Astrocyte (in vitro differentiated cells and primary cell): ENCODE data around the gene PNPLA5. TPM values are rescaled to one million over a fixed set of nuclear protein-coding genes. Genes with fewer than 3 reads are reported as not detected.

Experiments used
- DNase-seq: peaks from one replicate; pipeline ENCODE4 v3.0.0-alpha.2; 2010; ENCODE audit warnings: low read depth
- FAIRE-seq: peaks from 2 replicates; lab custom pipeline; 2011; peaks lifted over from hg19 to GRCh38; lab: Jason Lieb, UNC
- H2AFZ ChIP-seq: 2 replicates; pipeline ENCODE4 v1.6.0; 2012; ENCODE audit warnings: low read depth, low read length, inconsistent platforms
- H3K27ac ChIP-seq: 2 replicates; pipeline ENCODE4 v1.5.1; 2011; ENCODE audit warnings: low read depth, low read length, inconsistent platforms
- H3K27me3 ChIP-seq: 2 replicates; pipeline ENCODE4 v1.6.0; 2011; ENCODE audit warnings: low read length, inconsistent platforms; ENCODE audit not compliant: insufficient read depth
- H3K36me3 ChIP-seq: 2 replicates; pipeline ENCODE4 v1.5.1; 2011; ENCODE audit warnings: low read length, inconsistent platforms; ENCODE audit not compliant: insufficient read depth
- H3K4me1 ChIP-seq: 2 replicates; pipeline ENCODE4 v1.5.1; 2011; ENCODE audit warnings: low read length, inconsistent platforms; ENCODE audit not compliant: insufficient read depth
- H3K4me2 ChIP-seq: 2 replicates; pipeline ENCODE4 v1.6.0; 2012; ENCODE audit warnings: low read length, inconsistent platforms
- H3K4me3 ChIP-seq: 2 replicates; pipeline ENCODE4 v1.5.1; 2011; ENCODE audit warnings: low read depth, mild to moderate bottlenecking, low read length, inconsistent platforms; ENCODE audit not compliant: insufficient read depth
- H3K79me2 ChIP-seq: 2 replicates; pipeline ENCODE4 v1.6.0; 2012; ENCODE audit warnings: mild to moderate bottlenecking, low read length, inconsistent platforms; ENCODE audit not compliant: insufficient read depth
- H3K9ac ChIP-seq: 2 replicates; pipeline ENCODE4 v1.6.0; 2012; ENCODE audit warnings: mild to moderate bottlenecking, low read length, inconsistent platforms
- H3K9me3 ChIP-seq: 2 replicates; pipeline ENCODE4 v1.5.1; 2012; ENCODE audit warnings: low read depth, mild to moderate bottlenecking, low read length, inconsistent platforms; ENCODE audit not compliant: insufficient read depth
- H4K20me1 ChIP-seq: 2 replicates; pipeline ENCODE4 v1.6.0; 2012; ENCODE audit warnings: low read length, inconsistent platforms; ENCODE audit not compliant: insufficient read depth
- H3K27ac Mint-ChIP-seq: one replicate; pipeline ENCODE4 v1.8.0; 2021; ENCODE audit warnings: mild to moderate bottlenecking, mixed read lengths; ENCODE audit not compliant: unreplicated experiment
- H3K27me3 Mint-ChIP-seq: one replicate; pipeline ENCODE4 v1.8.0; 2021; ENCODE audit warnings: low read depth, mixed read lengths; ENCODE audit not compliant: unreplicated experiment
- H3K36me3 Mint-ChIP-seq: one replicate; pipeline ENCODE4 v1.8.0; 2021; ENCODE audit warnings: low read depth, mixed read lengths; ENCODE audit not compliant: unreplicated experiment
- H3K4me1 Mint-ChIP-seq: one replicate; pipeline ENCODE4 v1.8.0; 2021; ENCODE audit warnings: low read depth, mixed read lengths; ENCODE audit not compliant: unreplicated experiment
- H3K4me3 Mint-ChIP-seq: one replicate; pipeline ENCODE4 v1.8.0; 2021; ENCODE audit warnings: mild to moderate bottlenecking, moderate library complexity, mixed read lengths; ENCODE audit not compliant: unreplicated experiment
- H3K9me3 Mint-ChIP-seq: one replicate; pipeline ENCODE4 v1.8.0; 2021; ENCODE audit warnings: mild to moderate bottlenecking, mixed read lengths; ENCODE audit not compliant: unreplicated experiment
- EZH2 ChIP-seq: IDR thresholded peaks from 2 replicates; pipeline ENCODE4 v1.6.1; 2012; ENCODE audit warnings: mild to moderate bottlenecking, low read length, inconsistent platforms; ENCODE audit not compliant: insufficient read depth
- total RNA-seq: library from RNA; stranded (reverse); gene quantifications from 2 replicates; pipeline ENCODE4 v1.2.1, GENCODE V29; 2021
- TF ChIP-seq, protein P1 (sequence below): IDR thresholded peaks from 2 replicates; pipeline ENCODE4 v1.5.1; 2011; ENCODE audit warnings: low read depth, mild to moderate bottlenecking, inconsistent platforms, low read length, moderate library complexity; ENCODE audit not compliant: insufficient read depth

PNPLA5 gene
- total RNA-seq, 1 donor from 2014 or later: not detected

DNA sequence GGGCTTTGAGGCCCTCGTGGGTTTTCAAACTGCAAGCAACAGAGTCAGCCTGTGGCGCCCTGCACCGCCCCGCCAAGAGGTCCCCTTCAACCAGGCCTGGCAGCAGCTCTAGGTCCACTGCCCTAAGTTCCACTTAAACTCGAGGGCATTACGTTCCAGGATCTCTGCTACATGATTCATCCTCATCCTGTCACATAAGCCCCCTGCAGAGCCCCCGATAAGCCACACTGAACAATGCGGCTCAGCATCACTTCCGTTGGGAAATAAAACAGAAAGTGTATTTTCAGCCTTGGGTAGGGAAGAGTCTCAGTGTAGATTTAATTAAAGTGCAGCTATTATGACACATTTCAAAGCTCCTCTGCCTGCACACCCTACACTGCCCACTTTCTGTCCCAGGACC, 54.1 kb downstream of the PNPLA5 start:
- H3K9ac ChIP-seq: peak overlapping the region; percentile 23
- peaks cover 7% of the 10 kb centered on the region for H3K36me3 Mint-ChIP-seq
- H4K20me1 ChIP-seq: peaks cover 4% of the 10 kb centered on the region
- peak overlapping the region; percentile 39 for H3K4me2 ChIP-seq
- DNase-seq: no peak
- no peaks in the 10 kb centered on the region for H3K27me3 ChIP-seq
- FAIRE-seq: no peak
- H3K27me3 Mint-ChIP-seq: peaks cover 8% of the 10 kb centered on the region
- TF ChIP-seq EZH2: no peak
- TF ChIP-seq, protein P1, sequence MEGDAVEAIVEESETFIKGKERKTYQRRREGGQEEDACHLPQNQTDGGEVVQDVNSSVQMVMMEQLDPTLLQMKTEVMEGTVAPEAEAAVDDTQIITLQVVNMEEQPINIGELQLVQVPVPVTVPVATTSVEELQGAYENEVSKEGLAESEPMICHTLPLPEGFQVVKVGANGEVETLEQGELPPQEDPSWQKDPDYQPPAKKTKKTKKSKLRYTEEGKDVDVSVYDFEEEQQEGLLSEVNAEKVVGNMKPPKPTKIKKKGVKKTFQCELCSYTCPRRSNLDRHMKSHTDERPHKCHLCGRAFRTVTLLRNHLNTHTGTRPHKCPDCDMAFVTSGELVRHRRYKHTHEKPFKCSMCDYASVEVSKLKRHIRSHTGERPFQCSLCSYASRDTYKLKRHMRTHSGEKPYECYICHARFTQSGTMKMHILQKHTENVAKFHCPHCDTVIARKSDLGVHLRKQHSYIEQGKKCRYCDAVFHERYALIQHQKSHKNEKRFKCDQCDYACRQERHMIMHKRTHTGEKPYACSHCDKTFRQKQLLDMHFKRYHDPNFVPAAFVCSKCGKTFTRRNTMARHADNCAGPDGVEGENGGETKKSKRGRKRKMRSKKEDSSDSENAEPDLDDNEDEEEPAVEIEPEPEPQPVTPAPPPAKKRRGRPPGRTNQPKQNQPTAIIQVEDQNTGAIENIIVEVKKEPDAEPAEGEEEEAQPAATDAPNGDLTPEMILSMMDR: no peak
- H3K4me1 ChIP-seq: peaks cover 13% of the 10 kb centered on the region
- peak overlapping the region; percentile 32 for H3K27ac ChIP-seq
- H3K27ac Mint-ChIP-seq: no peak overlapping the region
- H3K9me3 ChIP-seq: no peaks in the 10 kb centered on the region
- no peak overlapping the region for H3K4me3 Mint-ChIP-seq
- H3K4me1 Mint-ChIP-seq: no peaks in the 10 kb centered on the region
- H3K36me3 ChIP-seq: no peaks in the 10 kb centered on the region
- peak overlapping the region; percentile 32 for H2AFZ ChIP-seq
- no peaks in the 10 kb centered on the region for H3K9me3 Mint-ChIP-seq
- no peak overlapping the region for H3K4me3 ChIP-seq
- H3K79me2 ChIP-seq: no peaks in the 10 kb centered on the region

DNA sequence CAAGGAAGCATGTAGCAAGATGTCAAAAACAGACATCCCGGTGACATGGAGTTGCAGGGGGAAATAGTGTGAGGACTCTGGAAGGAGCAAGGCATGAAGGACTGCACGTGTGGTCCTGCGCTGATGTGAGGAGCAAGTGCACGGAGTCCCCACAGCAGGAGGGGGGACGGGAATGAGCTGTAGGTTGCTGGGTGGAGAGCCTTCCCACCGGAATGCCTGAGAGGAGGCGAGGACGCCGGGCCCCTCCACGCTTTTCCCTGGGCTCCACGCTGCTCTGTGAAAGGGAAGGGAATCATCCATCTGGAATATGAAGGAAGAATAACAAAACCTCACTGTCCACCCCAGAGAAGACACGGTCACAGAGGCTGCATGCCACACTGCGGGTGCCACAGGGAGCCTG, 56.1 kb downstream of the PNPLA5 start:
- no peak overlapping the region for H3K27ac ChIP-seq
- no peak overlapping the region for H3K4me3 ChIP-seq
- Mint-ChIP-seq H3K9me3 (no peaks in the 10 kb centered on the region), H3K36me3 (peaks cover 7% of the 10 kb centered on the region), H3K27ac (no peak overlapping the region), H3K4me1 (no peaks in the 10 kb centered on the region), H3K27me3 (peaks cover 9% of the 10 kb centered on the region), H3K4me3 (no peak overlapping the region)
- H3K36me3 ChIP-seq: no peaks in the 10 kb centered on the region
- peaks cover 13% of the 10 kb centered on the region for H3K4me1 ChIP-seq
- no peaks in the 10 kb centered on the region for H4K20me1 ChIP-seq
- no peaks in the 10 kb centered on the region for H3K9me3 ChIP-seq
- FAIRE-seq (no peak), DNase-seq (no peak)
- H3K27me3 ChIP-seq: no peaks in the 10 kb centered on the region
- no peak overlapping the region for H3K9ac ChIP-seq
- H3K4me2 ChIP-seq: no peak overlapping the region
- H2AFZ ChIP-seq: no peak overlapping the region
- H3K79me2 ChIP-seq: no peaks in the 10 kb centered on the region
- TF ChIP-seq, protein P1: no peak
- TF ChIP-seq EZH2: no peak

DNA sequence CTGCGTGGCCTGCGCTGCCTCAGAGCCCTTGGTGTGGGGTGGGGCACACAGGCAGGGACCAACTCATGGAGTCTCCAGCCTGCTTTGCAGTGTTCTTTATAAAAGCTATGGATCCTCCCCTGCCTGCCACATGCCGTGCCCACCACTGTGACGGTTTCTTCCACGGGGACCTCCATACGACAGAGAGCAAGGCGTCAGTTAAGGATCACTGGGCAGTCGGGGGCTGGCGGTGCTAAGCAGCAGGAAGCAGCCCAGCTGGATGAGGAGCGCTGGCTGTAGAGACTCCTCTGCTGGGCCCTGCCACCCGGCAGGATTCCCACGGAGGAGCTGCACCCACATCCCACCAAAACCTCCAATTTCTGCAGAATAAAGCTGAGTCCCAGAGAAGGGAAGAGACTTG, 56.6 kb downstream of the PNPLA5 start:
- H3K4me1 ChIP-seq: peaks cover 13% of the 10 kb centered on the region
- no peak overlapping the region for H3K27ac ChIP-seq
- no peak overlapping the region for H3K9ac ChIP-seq
- peaks cover 9% of the 10 kb centered on the region for H3K27me3 Mint-ChIP-seq
- no peak overlapping the region for H3K4me3 Mint-ChIP-seq
- DNase-seq (no peak), FAIRE-seq (no peak)
- H3K27me3 ChIP-seq: no peaks in the 10 kb centered on the region
- no peaks in the 10 kb centered on the region for H3K79me2 ChIP-seq
- no peaks in the 10 kb centered on the region for H3K9me3 ChIP-seq
- no peaks in the 10 kb centered on the region for H4K20me1 ChIP-seq
- H3K4me2 ChIP-seq: no peak overlapping the region
- no peaks in the 10 kb centered on the region for H3K9me3 Mint-ChIP-seq
- H2AFZ ChIP-seq: no peak overlapping the region
- no peak for TF ChIP-seq EZH2
- TF ChIP-seq, protein P1: no peak
- no peaks in the 10 kb centered on the region for H3K4me1 Mint-ChIP-seq
- no peak overlapping the region for H3K27ac Mint-ChIP-seq
- no peaks in the 10 kb centered on the region for H3K36me3 ChIP-seq
- no peak overlapping the region for H3K4me3 ChIP-seq
- H3K36me3 Mint-ChIP-seq: peaks cover 7% of the 10 kb centered on the region
